Calu3 (cell line): Measurements from ENCODE around the gene MYO3B. TPM values are rescaled to one million over a fixed set of nuclear protein-coding genes. Genes with fewer than 3 reads are reported as not detected.

Experiments
- BruUV-seq: library from RNA; stranded (reverse); fragments of 400-500 nt; replicated peaks from 2 replicates; lab custom pipeline; 2021; lab: Mats Ljungman, UMichigan
- CTCF ChIA-PET: fragments of 300-600 bp; sonication (Branson Sonifier 250); formaldehyde crosslinking; loops from one replicate; lab custom pipeline; 2022; ENCODE audit warnings: antibody characterized with exemption; lab: Charles Lee
- DNase-seq: peaks from one replicate; pipeline ENCODE4 v3.0.0; 2022
- H3K27ac Mint-ChIP-seq: one replicate; pipeline ENCODE4 v1.8.0; 2022; ENCODE audit warnings: mixed read lengths; ENCODE audit not compliant: unreplicated experiment
- H3K27me3 Mint-ChIP-seq: one replicate; pipeline ENCODE4 v1.8.0; 2022; ENCODE audit warnings: mixed read lengths; ENCODE audit not compliant: unreplicated experiment
- H3K36me3 Mint-ChIP-seq: one replicate; pipeline ENCODE4 v1.8.0; 2022; ENCODE audit warnings: mild to moderate bottlenecking, moderate library complexity, mixed read lengths; ENCODE audit not compliant: insufficient read depth, unreplicated experiment
- H3K4me1 Mint-ChIP-seq: one replicate; pipeline ENCODE4 v1.8.0; 2022; ENCODE audit warnings: mild to moderate bottlenecking, low read depth, mixed read lengths; ENCODE audit not compliant: unreplicated experiment
- H3K4me3 Mint-ChIP-seq: one replicate; pipeline ENCODE4 v1.8.0; 2022; ENCODE audit warnings: mild to moderate bottlenecking, low read depth, moderate library complexity, mixed read lengths; ENCODE audit not compliant: unreplicated experiment
- H3K9me3 Mint-ChIP-seq: one replicate; pipeline ENCODE4 v1.8.0; 2022; ENCODE audit warnings: low read depth, mixed read lengths; ENCODE audit not compliant: unreplicated experiment
- intact Hi-C: fragments of 100-400 bp; cut with micrococcal nuclease; formaldehyde crosslinking; loops from one replicate; pipeline ENCODE4 v1.10.0; 2022; ENCODE audit not compliant: unreplicated experiment
- total RNA-seq: library from RNA; stranded (reverse); gene quantifications from 2 replicates; pipeline ENCODE4 v1.2.3, GENCODE V29; 2022
- TF ChIP-seq, protein P1 (sequence below): fragments of 200-600 bp; IDR thresholded peaks from one replicate; pipeline ENCODE4 v1.8.0; 2022; ENCODE audit warnings: antibody characterized with exemption; ENCODE audit not compliant: unreplicated experiment

Gene MYO3B
- total RNA-seq, 1 experiment from 2014 or later, result 5.0 TPM

DNA sequence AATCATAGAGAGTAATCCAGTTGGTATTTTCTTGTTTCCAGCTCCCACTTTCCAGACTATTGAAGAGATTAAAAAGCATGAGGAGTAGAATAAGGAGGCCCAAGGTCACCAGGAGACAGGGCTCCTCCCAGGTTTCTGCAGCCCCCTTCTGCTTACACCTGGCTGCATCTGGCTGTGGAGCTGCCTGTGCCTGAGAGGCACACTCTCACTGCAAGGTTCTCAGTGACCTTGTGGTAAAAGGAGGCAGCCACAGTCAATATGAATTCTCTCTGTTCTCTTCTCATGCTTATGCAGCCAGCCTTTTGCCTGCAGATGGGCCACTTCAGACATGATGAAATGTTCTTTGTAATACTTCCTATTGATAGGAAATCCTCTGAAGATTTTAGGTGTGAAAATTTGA, 233.7 kb downstream of the MYO3B start:
- TF ChIP-seq, protein P1, sequence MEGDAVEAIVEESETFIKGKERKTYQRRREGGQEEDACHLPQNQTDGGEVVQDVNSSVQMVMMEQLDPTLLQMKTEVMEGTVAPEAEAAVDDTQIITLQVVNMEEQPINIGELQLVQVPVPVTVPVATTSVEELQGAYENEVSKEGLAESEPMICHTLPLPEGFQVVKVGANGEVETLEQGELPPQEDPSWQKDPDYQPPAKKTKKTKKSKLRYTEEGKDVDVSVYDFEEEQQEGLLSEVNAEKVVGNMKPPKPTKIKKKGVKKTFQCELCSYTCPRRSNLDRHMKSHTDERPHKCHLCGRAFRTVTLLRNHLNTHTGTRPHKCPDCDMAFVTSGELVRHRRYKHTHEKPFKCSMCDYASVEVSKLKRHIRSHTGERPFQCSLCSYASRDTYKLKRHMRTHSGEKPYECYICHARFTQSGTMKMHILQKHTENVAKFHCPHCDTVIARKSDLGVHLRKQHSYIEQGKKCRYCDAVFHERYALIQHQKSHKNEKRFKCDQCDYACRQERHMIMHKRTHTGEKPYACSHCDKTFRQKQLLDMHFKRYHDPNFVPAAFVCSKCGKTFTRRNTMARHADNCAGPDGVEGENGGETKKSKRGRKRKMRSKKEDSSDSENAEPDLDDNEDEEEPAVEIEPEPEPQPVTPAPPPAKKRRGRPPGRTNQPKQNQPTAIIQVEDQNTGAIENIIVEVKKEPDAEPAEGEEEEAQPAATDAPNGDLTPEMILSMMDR, result no peak
- Mint-ChIP-seq H3K36me3 (no peaks in the 10 kb centered on the region), H3K27ac (no peak overlapping the region), H3K27me3 (no peaks in the 10 kb centered on the region), H3K4me3 (no peak overlapping the region), H3K4me1 (peaks cover 10% of the 10 kb centered on the region), H3K9me3 (no peaks in the 10 kb centered on the region)
- intact Hi-C loops, result no loop called here
- no TSS peak for BruUV-seq
- DNase-seq, result no peak
- CTCF ChIA-PET, result no interaction called here

DNA sequence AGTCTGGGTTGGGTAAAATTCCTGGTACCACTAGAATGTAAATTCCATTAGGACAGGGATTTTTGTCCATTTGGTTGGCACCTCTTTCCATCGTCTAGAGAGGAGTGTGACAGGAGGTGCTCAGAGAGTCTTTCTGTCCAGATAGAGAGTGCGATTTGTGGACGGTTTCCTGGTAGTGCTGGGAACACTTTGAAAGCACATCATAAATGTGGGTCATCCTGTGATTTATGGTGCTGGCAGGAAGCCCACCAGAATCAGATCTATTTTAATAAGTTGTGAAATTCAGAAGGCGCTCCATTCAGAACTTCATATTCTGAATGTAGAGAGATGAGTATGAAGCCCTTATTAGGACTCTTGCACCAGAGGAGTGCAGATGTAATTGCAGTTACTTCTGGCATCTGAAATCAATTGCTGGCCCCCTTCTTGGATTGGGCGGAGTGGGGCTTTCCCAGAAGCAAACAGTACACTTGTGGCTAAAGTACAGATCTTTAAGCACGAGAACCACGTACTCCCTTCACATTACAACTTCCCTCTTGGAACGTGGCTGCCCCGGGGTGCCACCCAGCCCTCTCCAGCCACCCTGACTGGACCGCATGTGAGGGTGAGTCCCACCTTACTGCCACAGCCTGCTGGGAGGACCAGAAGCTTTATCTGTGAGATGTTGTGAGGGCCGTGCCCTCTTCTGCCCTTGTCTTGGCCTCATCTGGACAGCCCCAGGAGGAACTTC, 243.2 kb downstream of the MYO3B start:
- DNase-seq, result no peak
- Mint-ChIP-seq H3K27me3 (no peaks in the 10 kb centered on the region), H3K9me3 (no peaks in the 10 kb centered on the region), H3K27ac (no peak overlapping the region), H3K4me3 (no peak overlapping the region), H3K4me1 (no peaks in the 10 kb centered on the region), H3K36me3 (no peaks in the 10 kb centered on the region)
- intact Hi-C loops, result no loop called here
- TF ChIP-seq, protein P1, result no peak
- CTCF ChIA-PET, result no interaction called here
- no TSS peak for BruUV-seq

DNA sequence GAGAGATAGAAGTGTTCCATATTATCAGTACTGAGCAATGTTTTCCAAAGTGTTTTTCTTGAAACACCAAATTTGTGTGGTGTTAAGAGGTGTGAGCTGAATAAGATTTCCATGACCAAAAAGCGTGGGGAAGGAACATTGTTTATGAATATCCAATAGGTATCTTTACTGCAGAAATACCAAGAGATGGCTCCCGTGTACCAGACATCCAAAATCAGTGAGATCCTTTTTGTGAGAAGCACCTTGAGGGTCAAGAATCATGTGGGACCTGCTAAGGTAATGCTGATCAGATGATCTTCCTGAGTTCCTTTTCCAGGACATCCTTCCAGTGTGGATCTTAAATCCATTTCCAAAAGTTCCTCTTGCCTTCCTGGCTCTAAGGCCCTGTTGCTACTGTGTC, 246.0 kb downstream of the MYO3B start:
- no TSS peak for BruUV-seq
- Mint-ChIP-seq H3K27ac (no peak overlapping the region), H3K36me3 (no peaks in the 10 kb centered on the region), H3K4me1 (no peaks in the 10 kb centered on the region), H3K27me3 (no peaks in the 10 kb centered on the region), H3K4me3 (no peak overlapping the region), H3K9me3 (no peaks in the 10 kb centered on the region)
- intact Hi-C loops, result no loop called here
- TF ChIP-seq, protein P1, result no peak
- CTCF ChIA-PET, result no interaction called here
- no peak for DNase-seq

DNA sequence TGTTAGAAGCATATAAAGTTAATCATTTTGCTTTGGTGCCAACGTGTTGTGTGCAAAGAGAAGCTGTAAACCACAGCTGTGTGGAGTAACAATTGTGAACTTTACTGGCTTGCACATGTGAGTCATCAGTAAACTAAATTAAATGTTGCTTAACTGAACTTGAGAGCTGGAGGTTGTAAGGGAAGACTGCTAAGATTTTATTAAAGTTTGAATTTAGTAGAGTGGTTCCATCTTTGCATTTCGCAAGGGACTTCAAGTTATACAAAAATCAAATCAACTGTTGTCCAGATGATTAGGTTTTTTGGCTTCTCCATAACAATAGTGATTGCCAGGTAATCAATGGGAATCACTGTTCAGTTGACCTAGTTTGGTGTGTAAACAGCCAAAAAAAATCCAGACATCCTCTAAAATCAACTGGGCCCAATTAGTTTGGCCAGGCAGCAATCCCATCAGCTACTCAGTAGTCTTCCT, 247.4 kb downstream of the MYO3B start:
- no peaks in the 10 kb centered on the region for H3K9me3 Mint-ChIP-seq
- DNase-seq, result no peak
- no peak overlapping the region for H3K27ac Mint-ChIP-seq
- H3K4me1 Mint-ChIP-seq, result no peaks in the 10 kb centered on the region
- H3K36me3 Mint-ChIP-seq, result no peaks in the 10 kb centered on the region
- H3K4me3 Mint-ChIP-seq, result no peak overlapping the region
- no TSS peak for BruUV-seq
- intact Hi-C loops, result no loop called here
- TF ChIP-seq, protein P1, result no peak
- no peaks in the 10 kb centered on the region for H3K27me3 Mint-ChIP-seq
- CTCF ChIA-PET, result interaction anchor here (0.6 to 0.9 kb wide), 3 partner anchors 16 to 391 kb away, joined by 3 to 4 read pairs (median 3); partner anchors contain the start of gene GAD1
